ENCODE data around the gene HELB.

DNA sequence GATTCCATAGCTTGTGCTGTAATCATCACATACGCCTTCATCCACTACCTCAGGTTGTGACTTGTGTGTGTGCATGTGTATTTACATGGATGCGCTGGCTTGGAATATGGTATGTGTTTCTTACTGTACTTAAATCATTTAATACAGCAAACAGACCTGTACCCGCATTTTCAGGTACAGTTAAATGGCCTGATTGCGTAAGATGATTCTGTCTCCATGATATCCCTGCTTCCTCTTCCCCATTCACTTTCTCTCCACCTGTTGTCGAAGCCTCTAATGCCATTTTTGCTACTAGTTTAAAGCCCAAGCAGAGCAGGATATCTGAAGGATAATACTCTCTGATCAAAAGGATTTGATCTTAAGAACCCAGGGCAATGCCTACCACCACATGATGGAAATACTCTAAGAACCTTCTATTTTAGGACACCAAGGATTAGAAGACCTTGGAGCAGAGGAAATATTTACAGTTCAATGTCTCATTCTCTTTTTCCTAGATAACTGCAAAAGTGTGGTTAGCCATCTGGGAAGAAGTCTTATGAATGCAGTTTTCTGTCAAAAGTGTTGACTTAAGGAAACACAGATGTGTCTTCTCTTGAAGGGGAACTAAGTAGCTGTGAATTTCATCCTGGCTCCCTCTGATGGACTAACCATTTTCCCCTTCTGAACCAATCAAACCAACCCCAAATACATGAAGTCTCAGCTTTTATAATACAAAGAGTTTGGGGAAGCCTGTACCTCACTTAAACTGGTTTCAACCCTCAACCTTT lies 78.7 kb downstream of the HELB start:
- TF ChIP-seq CTCF (IDR thresholded peaks at IDR 0.05; ENCODE audit: low read depth, low read length, missing input control): no peak
- TF ChIP-seq JUND (IDR thresholded peaks at IDR 0.05): no peak
- TF ChIP-seq NR2F2 (IDR thresholded peaks at IDR 0.05): no peak
- TF ChIP-seq ATF3 (IDR thresholded peaks at IDR 0.05): no peak
- no peak for TF ChIP-seq REST (IDR thresholded peaks at IDR 0.05)
- no peak for TF ChIP-seq GABPA (IDR thresholded peaks at IDR 0.05 in 1 of 2, conservative IDR thresholded peaks at IDR 0.05 in 1 of 2)
- no peak for TF ChIP-seq EGR1 (IDR thresholded peaks at IDR 0.05; ENCODE audit: low read depth in 2 of 2)
- TF ChIP-seq RAD21 (IDR thresholded peaks at IDR 0.05): no peak
- TF ChIP-seq ZBTB33 (IDR thresholded peaks at IDR 0.05): no peak
- TF ChIP-seq TAF1 (conservative IDR thresholded peaks at IDR 0.05): no peak
- TF ChIP-seq YY1 (IDR thresholded peaks at IDR 0.05): no peak
